ENCODE results near the gene COL5A3.

DNA sequence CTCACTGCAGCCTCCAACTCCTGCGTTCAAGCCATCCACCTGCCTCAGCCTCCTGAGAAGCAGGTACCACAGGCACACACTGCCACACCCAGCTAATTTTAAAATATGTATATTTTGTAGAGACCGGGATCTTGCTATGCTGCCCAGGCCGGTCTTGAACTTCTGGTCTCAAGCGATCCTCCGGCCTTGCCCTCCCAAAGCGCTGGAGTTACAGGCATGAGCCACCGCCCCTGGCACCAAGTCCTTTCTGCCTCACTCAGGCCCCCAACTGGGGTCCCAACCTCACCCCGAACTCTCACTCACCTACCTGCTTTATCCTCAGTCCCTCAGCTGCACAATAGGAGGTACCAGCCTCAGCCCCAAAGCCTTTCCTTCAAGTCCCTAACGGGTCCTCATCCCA, 635 bp upstream of the COL5A3 start:
- TF ChIP-seq, protein P1, sequence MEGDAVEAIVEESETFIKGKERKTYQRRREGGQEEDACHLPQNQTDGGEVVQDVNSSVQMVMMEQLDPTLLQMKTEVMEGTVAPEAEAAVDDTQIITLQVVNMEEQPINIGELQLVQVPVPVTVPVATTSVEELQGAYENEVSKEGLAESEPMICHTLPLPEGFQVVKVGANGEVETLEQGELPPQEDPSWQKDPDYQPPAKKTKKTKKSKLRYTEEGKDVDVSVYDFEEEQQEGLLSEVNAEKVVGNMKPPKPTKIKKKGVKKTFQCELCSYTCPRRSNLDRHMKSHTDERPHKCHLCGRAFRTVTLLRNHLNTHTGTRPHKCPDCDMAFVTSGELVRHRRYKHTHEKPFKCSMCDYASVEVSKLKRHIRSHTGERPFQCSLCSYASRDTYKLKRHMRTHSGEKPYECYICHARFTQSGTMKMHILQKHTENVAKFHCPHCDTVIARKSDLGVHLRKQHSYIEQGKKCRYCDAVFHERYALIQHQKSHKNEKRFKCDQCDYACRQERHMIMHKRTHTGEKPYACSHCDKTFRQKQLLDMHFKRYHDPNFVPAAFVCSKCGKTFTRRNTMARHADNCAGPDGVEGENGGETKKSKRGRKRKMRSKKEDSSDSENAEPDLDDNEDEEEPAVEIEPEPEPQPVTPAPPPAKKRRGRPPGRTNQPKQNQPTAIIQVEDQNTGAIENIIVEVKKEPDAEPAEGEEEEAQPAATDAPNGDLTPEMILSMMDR (IDR thresholded peaks at IDR 0.05; ENCODE audit: low read depth, low read length) = no peak
- TF ChIP-seq, protein P2, sequence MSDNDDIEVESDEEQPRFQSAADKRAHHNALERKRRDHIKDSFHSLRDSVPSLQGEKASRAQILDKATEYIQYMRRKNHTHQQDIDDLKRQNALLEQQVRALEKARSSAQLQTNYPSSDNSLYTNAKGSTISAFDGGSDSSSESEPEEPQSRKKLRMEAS (IDR thresholded peaks at IDR 0.05; ENCODE audit: low read depth, low read length) = no peak
- TF ChIP-seq POLR2A (IDR thresholded peaks at IDR 0.05; ENCODE audit: extremely low read depth, insufficient read length) (no peak), MYC (IDR thresholded peaks at IDR 0.05; ENCODE audit: low read depth, low read length) (no peak)

Measured in NB4 (cell line).